H1 (cell line): Measurements from ENCODE around the gene OGDH. TPM values are rescaled to one million over a fixed set of nuclear protein-coding genes. Genes with fewer than 3 reads are reported as not detected.
A peak's percentile ranks its signal among the peaks of the same experiment; 100 is the strongest.

Source experiments
- CTCF ChIA-PET: fragments of 300-600 bp; sonication (Branson Sonifier 250); formaldehyde crosslinking; loops from one replicate; lab custom pipeline; 2021; ENCODE audit not compliant: partially characterized antibody; lab: Charles Lee
- POLR2A ChIA-PET: fragments of 300-600 bp; sonication (Branson Sonifier 250); formaldehyde crosslinking; loops from one replicate; lab custom pipeline; 2021; ENCODE audit warnings: inconsistent platforms; ENCODE audit not compliant: partially characterized antibody; lab: Charles Lee
- DNase-seq, 2 experiments: peaks; one replicate each; pipeline versions ENCODE4 v3.0.0 to v3.0.0-alpha.2; 2010 to 2022; ENCODE audit warnings: low spot score in 2 of 2, low read depth in 1 of 2, mixed read lengths in 1 of 2
- FAIRE-seq: peaks from 2 replicates; lab custom pipeline; 2011; peaks lifted over from hg19 to GRCh38; lab: Jason Lieb, UNC
- H2AFZ ChIP-seq: 2 replicates; pipeline ENCODE4 v1.8.1; 2012; ENCODE audit warnings: low read length, inconsistent platforms
- H2AK5ac ChIP-seq: 2 replicates; pipeline ENCODE4 v1.6.1; 2013; ENCODE audit warnings: low read depth, low read length
- H2BK120ac ChIP-seq: replicated peaks from 2 replicates; pipeline ENCODE3; 2013; ENCODE audit warnings: low read depth, low read length, inconsistent platforms
- H2BK12ac ChIP-seq: 2 replicates; pipeline ENCODE4 v1.6.1; 2013; ENCODE audit warnings: low read depth, low read length
- H2BK15ac ChIP-seq: 2 replicates; pipeline ENCODE4 v1.6.1; 2013; ENCODE audit warnings: low read length
- H2BK20ac ChIP-seq: 2 replicates; pipeline ENCODE4 v1.6.1; 2013; ENCODE audit warnings: low read length
- H2BK5ac ChIP-seq: 2 replicates; pipeline ENCODE4 v1.6.1; 2013; ENCODE audit warnings: low read depth, low read length
- H3K14ac ChIP-seq: 2 replicates; pipeline ENCODE4 v1.6.1; 2013; ENCODE audit warnings: inconsistent platforms; ENCODE audit not compliant: insufficient read length
- H3K18ac ChIP-seq: 2 replicates; pipeline ENCODE4 v1.6.1; 2013; ENCODE audit warnings: low read length; ENCODE audit errors: extremely low read depth
- H3K23ac ChIP-seq: 2 replicates; pipeline ENCODE4 v1.6.1; 2013; ENCODE audit warnings: inconsistent platforms; ENCODE audit not compliant: insufficient read length
- H3K23me2 ChIP-seq: 2 replicates; pipeline ENCODE4 v1.6.1; 2013; ENCODE audit warnings: low read depth, low read length
- H3K27ac ChIP-seq: 2 replicates; pipeline ENCODE4 v1.6.1; 2011; ENCODE audit warnings: low read depth, low read length, inconsistent platforms
- H3K27me3 ChIP-seq, 4 experiments: replicated peaks in 1 of 4; 1 replicate in 1 of 4; 2 replicates in 3 of 4; pipeline versions ENCODE4 v1.6.1 to v1.8.1; 2011 to 2013; ENCODE audit warnings: low read length in 3 of 4, mild to moderate bottlenecking in 3 of 4, inconsistent platforms in 2 of 4, mixed read lengths in 2 of 4, moderate library complexity in 1 of 4; ENCODE audit not compliant: control insufficient read depth in 3 of 4, insufficient read depth in 3 of 4; ENCODE audit errors: extremely low read depth in 1 of 4
- H3K36me3 ChIP-seq, 4 experiments: 2 replicates each; pipeline versions ENCODE4 v1.6.1 to v1.8.1; 2011 to 2013; ENCODE audit warnings: mild to moderate bottlenecking in 4 of 4, low read length in 3 of 4, moderate library complexity in 2 of 4, control low read depth in 1 of 4, inconsistent platforms in 1 of 4; ENCODE audit not compliant: insufficient read depth in 4 of 4, control insufficient read depth in 2 of 4
- H3K4ac ChIP-seq: replicated peaks from 2 replicates; pipeline ENCODE3; 2013; ENCODE audit warnings: low read length, low read depth, mixed read lengths, inconsistent platforms; ENCODE audit not compliant: insufficient read length
- H3K4me1 ChIP-seq, 4 experiments: replicated peaks in 1 of 4; 1 replicate in 1 of 4; 2 replicates in 3 of 4; pipeline versions ENCODE4 v1.6.1 to v1.8.1; 2011 to 2013; ENCODE audit warnings: low read length in 3 of 4, inconsistent platforms in 2 of 4, mixed read lengths in 1 of 4; ENCODE audit not compliant: insufficient read depth in 4 of 4, control insufficient read depth in 3 of 4
- H3K4me2 ChIP-seq, 2 experiments: 2 replicates each; pipeline versions ENCODE4 v1.6.1 to v1.8.1; 2011 to 2013; ENCODE audit warnings: low read depth in 2 of 2, low read length in 2 of 2, control low read depth in 1 of 2, inconsistent platforms in 1 of 2, mild to moderate bottlenecking in 1 of 2; ENCODE audit not compliant: insufficient read depth in 1 of 2
- H3K4me3 ChIP-seq, 4 experiments: fragments of 200-600, 300-600 bp in 1 of 4; sonication (generic), shearing (Covaris generic), sonication (Bioruptor Twin) in 1 of 4; 2 replicates each; pipeline versions ENCODE4 v1.5.1 to v1.8.1; 2011 to 2016; ENCODE audit warnings: low read length in 4 of 4, low read depth in 3 of 4, control low read depth in 2 of 4, inconsistent platforms in 2 of 4, mild to moderate bottlenecking in 2 of 4, mixed read lengths in 1 of 4, moderate library complexity in 1 of 4; ENCODE audit not compliant: insufficient read depth in 2 of 4; ENCODE audit errors: extremely low read depth in 1 of 4
- H3K56ac ChIP-seq: replicated peaks from 2 replicates; pipeline ENCODE3; 2013; ENCODE audit warnings: low read depth, mild to moderate bottlenecking, mixed read lengths, low read length, inconsistent platforms; ENCODE audit not compliant: insufficient read length
- H3K79me1 ChIP-seq: 2 replicates; pipeline ENCODE4 v1.6.1; 2013; ENCODE audit warnings: low read depth, low read length, control low read depth
- H3K79me2 ChIP-seq, 2 experiments: 2 replicates each; pipeline versions ENCODE4 v1.6.1 to v1.8.1; 2012 to 2013; ENCODE audit warnings: low read length in 2 of 2, mild to moderate bottlenecking in 2 of 2, inconsistent platforms in 1 of 2; ENCODE audit not compliant: insufficient read depth in 2 of 2, control insufficient read depth in 1 of 2
- H3K9ac ChIP-seq, 4 experiments: replicated peaks in 1 of 4; 1 replicate in 1 of 4; 2 replicates in 3 of 4; pipeline versions ENCODE4 v1.6.1 to v1.8.1; 2011 to 2013; ENCODE audit warnings: low read depth in 3 of 4, low read length in 3 of 4, control low read depth in 2 of 4, mild to moderate bottlenecking in 2 of 4, moderate library complexity in 2 of 4, inconsistent platforms in 1 of 4; ENCODE audit errors: extremely low read depth in 1 of 4
- H3K9me3 ChIP-seq, 2 experiments: 2 replicates each; pipeline versions ENCODE4 v1.6.1 to v1.8.1; 2012 to 2013; ENCODE audit warnings: mild to moderate bottlenecking in 2 of 2, moderate library complexity in 2 of 2, control low read depth in 1 of 2, inconsistent platforms in 1 of 2, low read depth in 1 of 2, low read length in 1 of 2, mixed read lengths in 1 of 2; ENCODE audit not compliant: insufficient read depth in 2 of 2
- H4K20me1 ChIP-seq, 2 experiments: replicated peaks in 1 of 2; 2 replicates each; pipeline versions ENCODE3 to v1.8.1; 2011 to 2013; ENCODE audit warnings: inconsistent platforms in 2 of 2, low read length in 2 of 2, mild to moderate bottlenecking in 1 of 2; ENCODE audit not compliant: insufficient read depth in 2 of 2, control insufficient read depth in 1 of 2
- H4K5ac ChIP-seq: 2 replicates; pipeline ENCODE4 v1.6.1; 2013; ENCODE audit warnings: low read length, low read depth, mixed read lengths, inconsistent platforms; ENCODE audit not compliant: insufficient read length
- H4K8ac ChIP-seq: 2 replicates; pipeline ENCODE4 v1.8.0; 2013; ENCODE audit warnings: mild to moderate bottlenecking, moderate library complexity, low read length, inconsistent platforms; ENCODE audit not compliant: insufficient read depth; ENCODE audit errors: extremely low read depth
- H4K91ac ChIP-seq: replicated peaks from 2 replicates; pipeline ENCODE3; 2013; ENCODE audit warnings: low read length, mixed read lengths, inconsistent platforms; ENCODE audit not compliant: insufficient read length
- BACH1 ChIP-seq: IDR thresholded peaks from 2 replicates; pipeline ENCODE4 v1.6.1; 2012; ENCODE audit warnings: low read length, improper control_type of control experiment
- BRCA1 ChIP-seq: IDR thresholded peaks from 2 replicates; pipeline ENCODE4 v1.6.1; 2012; ENCODE audit warnings: low read depth, low read length, improper control_type of control experiment
- CBX5 ChIP-seq: fragments of 300-800, 300-1000 bp; sonication (generic); IDR thresholded peaks from 2 replicates; pipeline ENCODE4 v1.7.1; 2016; ENCODE audit warnings: antibody characterized with exemption, low read length, low read depth
- CBX8 ChIP-seq: fragments of 300-800, 300-1000 bp; sonication (generic); IDR thresholded peaks from 2 replicates; pipeline ENCODE4 v1.7.1; 2016; ENCODE audit warnings: low read depth, low read length, borderline replicate concordance
- CEBPB ChIP-seq: IDR thresholded peaks from 2 replicates; pipeline ENCODE4 v1.6.1; 2012; ENCODE audit warnings: low read depth, low read length
- CREB1 ChIP-seq: IDR thresholded peaks from 2 replicates; pipeline ENCODE4 v1.6.1; 2012; ENCODE audit warnings: inconsistent platforms
- EGR1 ChIP-seq: IDR thresholded peaks from 2 replicates; pipeline ENCODE4 v1.6.1; 2011; ENCODE audit warnings: low read depth, low read length, borderline replicate concordance
- KDM5A ChIP-seq: fragments of 200-600 bp; IDR thresholded peaks from 2 replicates; pipeline ENCODE4 v1.7.1; 2012; ENCODE audit warnings: mild to moderate bottlenecking, low read length, inconsistent platforms, mixed read lengths
- NANOG ChIP-seq: IDR thresholded peaks from 2 replicates; pipeline ENCODE4 v1.6.1; 2011; ENCODE audit warnings: low read length, low read depth, mild to moderate bottlenecking, inconsistent platforms; ENCODE audit not compliant: insufficient read depth, poor library complexity, severe bottlenecking
- SIX5 ChIP-seq: IDR thresholded peaks from 2 replicates; pipeline ENCODE4 v1.6.1; 2011; ENCODE audit warnings: mild to moderate bottlenecking, low read depth, low read length
- SP2 ChIP-seq: IDR thresholded peaks from 2 replicates; pipeline ENCODE4 v1.6.1; 2012; ENCODE audit warnings: mild to moderate bottlenecking, low read length, inconsistent platforms
- WGBS, 2 experiments: shearing (Covaris generic) in 1 of 2; methylation state at CpG; one replicate each; pipeline versions ENCODE4 v1.1.6 to v1.1.7; 2013 to 2015; ENCODE audit warnings: low lambda C conversion rate in 2 of 2, mixed read lengths in 2 of 2, inconsistent platforms in 1 of 2, low coverage in 1 of 2, missing lambda C conversion rate in 1 of 2; ENCODE audit not compliant: insufficient replicate concordance in 2 of 2, insufficient coverage in 1 of 2, insufficient read length in 1 of 2; ENCODE audit errors: extremely low coverage in 1 of 2, missing lambda C conversion rate in 1 of 2; 5-methylcytosine and 5-hydroxymethylcytosine counted together
- polyA plus RNA-seq, 7 experiments: library from polyadenylated mRNA; depleted of rRNA in 3 of 7; stranded (reverse) in 5 of 7; unstranded in 2 of 7; fragments of >200 nt in 5 of 7; fragments of 200-250 nt in 2 of 7; gene quantifications; 1 replicate in 5 of 7; 2 replicates in 1 of 7; 4 replicates in 1 of 7; pipeline versions ENCODE4 v1.2.1 to v1.2.3, GENCODE V29; 2011 to 2013; ENCODE audit warnings: missing spikeins in 2 of 7, mixed read lengths in 2 of 7
- total RNA-seq: library from RNA; stranded (reverse); fragmentation: NEBNext Ultra II Directional; extraction: Animal tissue kit (Norgen Biotek cat#: 25700); gene quantifications from 2 replicates; pipeline ENCODE4 v1.2.1, GENCODE V29; 2021

Gene OGDH
- total and polyA plus RNA-seq, 2 of the 8 experiments (the other 6 are each of a cell fraction or from before 2014, with no cell fraction given): 71.6 to 91.6 TPM

DNA sequence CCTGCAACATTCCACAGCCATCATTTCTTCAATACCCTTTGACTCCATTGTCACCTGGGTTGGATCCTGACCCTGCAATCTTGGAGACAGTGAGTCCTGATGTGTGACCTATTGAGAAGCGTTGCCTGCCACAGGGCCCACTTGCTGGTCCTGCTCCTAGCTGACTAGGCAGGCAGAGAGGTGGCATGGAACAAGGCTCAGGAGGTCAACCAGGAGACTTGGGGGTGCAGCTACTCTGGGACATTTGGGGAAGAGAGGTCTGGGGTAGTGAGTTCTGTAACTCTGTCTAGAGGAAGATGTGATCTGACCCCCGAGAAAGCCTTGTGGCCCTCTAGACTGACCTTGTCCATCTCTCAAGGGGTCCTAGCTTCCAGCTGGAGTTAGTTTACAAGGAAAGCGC, 144.0 kb downstream of the OGDH start:
- Histone ChIP-seq H3K9ac (no peak overlapping the region), H2BK120ac (no peak overlapping the region), H3K4me1 (peaks cover 0 to 26% (median 11%) of the 10 kb centered on the region in 4 experiments; a peak in 6 of 7 replicates), H4K91ac (no peak overlapping the region), H3K79me2 (peaks cover 8 to 62% of the 10 kb centered on the region in 2 experiments), H4K8ac (no peak overlapping the region), H2BK20ac (no peak overlapping the region), H3K9me3 (no peaks in the 10 kb centered on the region), H3K4me2 (peak overlapping the region; percentile 98 to 99; a peak in 3 of 4 replicates), H3K36me3 (0 out of 8 replicates have a peak, but pooled peaks cover 0 to 5% (median 0%) of the 10 kb centered on the region in 4 experiments), H3K23me2 (peaks cover 7% of the 10 kb centered on the region), H3K4ac (no peak overlapping the region), H2BK5ac (no peak overlapping the region), H3K23ac (no peak overlapping the region), H3K4me3 (peak overlapping the region in 1 of 4 experiments; percentile 6; a peak in 1 of 8 replicates), H3K14ac (no peak overlapping the region), H3K79me1 (peaks cover 12% of the 10 kb centered on the region), H3K56ac (no peak overlapping the region), H2BK15ac (no peak overlapping the region), H2AK5ac (no peak overlapping the region), H3K27me3 (no peaks in the 10 kb centered on the region; a peak in 1 of 7 replicates), H3K18ac (no peak overlapping the region), H4K20me1 (peaks cover 21 to 22% of the 10 kb centered on the region in 2 experiments), H2AFZ (no peak overlapping the region), H3K27ac (no peak overlapping the region), H2BK12ac (no peak overlapping the region), H4K5ac (no peak overlapping the region)
- WGBS, 2 experiments: 95% methylated on average over 3 of the region's 3 CpGs; no CpG with 5 or more reads in 1 of the 2 experiments
- FAIRE-seq: no peak
- CTCF ChIA-PET: interaction anchor here (0.6 to 1.7 kb wide), 6 partner anchors 11 to 184 kb away, joined by 3 to 7 read pairs (median 3); no protein-coding TSS in a partner anchor
- POLR2A ChIA-PET: interaction anchor here (0.8 to 4.8 kb wide), 13 partner anchors 10 to 177 kb away, joined by 3 to 34 read pairs (median 4); partner anchors contain the start of genes DDX56, H2AZ2, OGDH and PPIA
- DNase-seq: no peak
- TF ChIP-seq EGR1: no peak
- no peak for TF ChIP-seq SP2
- no peak for TF ChIP-seq CEBPB
- no peak for TF ChIP-seq BRCA1
- no peak for TF ChIP-seq CREB1
- no peak for TF ChIP-seq CBX5
- TF ChIP-seq SIX5: no peak
- no peak for TF ChIP-seq CBX8
- TF ChIP-seq NANOG: no peak
- TF ChIP-seq BACH1: no peak
- TF ChIP-seq KDM5A: no peak
